ENCODE data around the gene ARPC2. TPM values are rescaled to one million over a fixed set of nuclear protein-coding genes. Genes with fewer than 3 reads are reported as not detected.

Gene ARPC2
- total and polyA plus RNA-seq, 10 of the 15 experiments (the other 5 are each of a cell fraction or from before 2014, with no cell fraction given) = 440 to 980 (median 709) TPM

DNA sequence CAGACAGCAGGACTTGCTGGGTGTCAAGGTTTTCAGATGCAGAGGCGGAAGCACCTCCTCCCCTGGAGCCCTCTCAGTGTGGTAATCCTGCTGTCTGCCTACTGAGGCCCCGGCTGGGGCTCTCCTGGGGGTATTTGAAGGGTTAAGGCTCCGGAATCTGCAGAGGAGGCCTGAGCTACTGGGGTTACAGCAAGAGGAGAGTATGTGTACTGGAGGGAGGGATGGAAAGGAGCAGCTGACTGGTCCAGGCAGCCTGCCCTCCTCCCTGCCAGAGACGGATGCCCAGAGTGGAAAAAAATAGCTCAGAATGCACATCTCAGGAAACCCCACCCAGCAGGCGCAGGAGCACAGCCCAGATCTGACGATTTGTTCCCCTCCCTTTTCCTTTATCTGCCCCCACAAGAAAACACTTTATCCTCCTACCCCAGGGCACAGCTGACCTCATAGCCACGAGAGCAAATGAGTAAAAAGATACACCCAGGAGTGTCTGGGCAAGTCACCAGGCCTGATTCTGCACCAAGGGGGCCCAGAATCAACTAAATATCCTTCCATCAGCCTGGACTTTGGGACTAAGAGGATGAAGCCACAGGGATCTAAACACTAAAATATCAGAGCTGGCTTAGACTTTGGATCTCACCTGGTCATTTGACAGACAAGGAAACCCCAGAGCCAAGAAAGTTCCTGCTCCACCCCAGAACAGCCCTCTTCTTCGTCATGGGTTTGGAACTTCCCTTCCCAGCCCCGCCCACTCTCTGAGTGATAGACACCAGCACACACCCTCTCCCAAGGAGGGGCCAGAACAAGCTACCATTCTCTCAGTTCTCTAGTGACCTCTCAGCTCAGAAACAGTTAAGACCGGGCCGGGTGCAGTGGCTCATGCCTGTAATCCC, 69.8 kb downstream of the ARPC2 start (continued):
- TF ChIP-seq, protein P1, sequence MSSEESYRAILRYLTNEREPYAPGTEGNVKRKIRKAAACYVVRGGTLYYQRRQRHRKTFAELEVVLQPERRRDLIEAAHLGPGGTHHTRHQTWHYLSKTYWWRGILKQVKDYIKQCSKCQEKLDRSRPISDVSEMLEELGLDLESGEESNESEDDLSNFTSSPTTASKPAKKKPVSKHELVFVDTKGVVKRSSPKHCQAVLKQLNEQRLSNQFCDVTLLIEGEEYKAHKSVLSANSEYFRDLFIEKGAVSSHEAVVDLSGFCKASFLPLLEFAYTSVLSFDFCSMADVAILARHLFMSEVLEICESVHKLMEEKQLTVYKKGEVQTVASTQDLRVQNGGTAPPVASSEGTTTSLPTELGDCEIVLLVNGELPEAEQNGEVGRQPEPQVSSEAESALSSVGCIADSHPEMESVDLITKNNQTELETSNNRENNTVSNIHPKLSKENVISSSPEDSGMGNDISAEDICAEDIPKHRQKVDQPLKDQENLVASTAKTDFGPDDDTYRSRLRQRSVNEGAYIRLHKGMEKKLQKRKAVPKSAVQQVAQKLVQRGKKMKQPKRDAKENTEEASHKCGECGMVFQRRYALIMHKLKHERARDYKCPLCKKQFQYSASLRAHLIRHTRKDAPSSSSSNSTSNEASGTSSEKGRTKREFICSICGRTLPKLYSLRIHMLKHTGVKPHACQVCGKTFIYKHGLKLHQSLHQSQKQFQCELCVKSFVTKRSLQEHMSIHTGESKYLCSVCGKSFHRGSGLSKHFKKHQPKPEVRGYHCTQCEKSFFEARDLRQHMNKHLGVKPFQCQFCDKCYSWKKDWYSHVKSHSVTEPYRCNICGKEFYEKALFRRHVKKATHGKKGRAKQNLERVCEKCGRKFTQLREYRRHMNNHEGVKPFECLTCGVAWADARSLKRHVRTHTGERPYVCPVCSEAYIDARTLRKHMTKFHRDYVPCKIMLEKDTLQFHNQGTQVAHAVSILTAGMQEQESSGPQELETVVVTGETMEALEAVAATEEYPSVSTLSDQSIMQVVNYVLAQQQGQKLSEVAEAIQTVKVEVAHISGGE (CRISPR knock-in tag; IDR thresholded peaks at IDR 0.05) = no peak
- TF ChIP-seq NBN (IDR thresholded peaks at IDR 0.05) (0 out of 2 replicates have a peak, but pooled peaks have one; percentile 55), LARP7 (IDR thresholded peaks at IDR 0.05) (no peak), JUND (IDR thresholded peaks at IDR 0.05; ENCODE audit: low read depth, low read length) (peak; percentile 24; the same call in 1 of the 2 replicates), POU2F2 (IDR thresholded peaks at IDR 0.05; ENCODE audit: borderline replicate concordance, low read depth, low read length) (no peak), WRNIP1 (IDR thresholded peaks at IDR 0.05; ENCODE audit: borderline replicate concordance, low read depth, low read length) (no peak), BRCA1 (IDR thresholded peaks at IDR 0.05; ENCODE audit: low read depth, low read length) (no peak), TBL1XR1 (IDR thresholded peaks at IDR 0.05; ENCODE audit: low read depth, low read length) (no peak), SREBF2 (IDR thresholded peaks at IDR 0.05; ENCODE audit: low read length) (no peak), RBBP5 (conservative IDR thresholded peaks at IDR 0.05) (no peak), RAD51 (IDR thresholded peaks at IDR 0.05) (peak; percentile 44; the same call in 1 of the 2 replicates), POLR2AphosphoS5 (IDR thresholded peaks at IDR 0.05; ENCODE audit: low read length) (peak; percentile 47), NR2C1 (IDR thresholded peaks at IDR 0.05) (no peak)
- TF ChIP-seq, protein P2, sequence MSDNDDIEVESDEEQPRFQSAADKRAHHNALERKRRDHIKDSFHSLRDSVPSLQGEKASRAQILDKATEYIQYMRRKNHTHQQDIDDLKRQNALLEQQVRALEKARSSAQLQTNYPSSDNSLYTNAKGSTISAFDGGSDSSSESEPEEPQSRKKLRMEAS (IDR thresholded peaks at IDR 0.05; ENCODE audit: low read depth, low read length) = no peak
- TF ChIP-seq, protein P3, sequence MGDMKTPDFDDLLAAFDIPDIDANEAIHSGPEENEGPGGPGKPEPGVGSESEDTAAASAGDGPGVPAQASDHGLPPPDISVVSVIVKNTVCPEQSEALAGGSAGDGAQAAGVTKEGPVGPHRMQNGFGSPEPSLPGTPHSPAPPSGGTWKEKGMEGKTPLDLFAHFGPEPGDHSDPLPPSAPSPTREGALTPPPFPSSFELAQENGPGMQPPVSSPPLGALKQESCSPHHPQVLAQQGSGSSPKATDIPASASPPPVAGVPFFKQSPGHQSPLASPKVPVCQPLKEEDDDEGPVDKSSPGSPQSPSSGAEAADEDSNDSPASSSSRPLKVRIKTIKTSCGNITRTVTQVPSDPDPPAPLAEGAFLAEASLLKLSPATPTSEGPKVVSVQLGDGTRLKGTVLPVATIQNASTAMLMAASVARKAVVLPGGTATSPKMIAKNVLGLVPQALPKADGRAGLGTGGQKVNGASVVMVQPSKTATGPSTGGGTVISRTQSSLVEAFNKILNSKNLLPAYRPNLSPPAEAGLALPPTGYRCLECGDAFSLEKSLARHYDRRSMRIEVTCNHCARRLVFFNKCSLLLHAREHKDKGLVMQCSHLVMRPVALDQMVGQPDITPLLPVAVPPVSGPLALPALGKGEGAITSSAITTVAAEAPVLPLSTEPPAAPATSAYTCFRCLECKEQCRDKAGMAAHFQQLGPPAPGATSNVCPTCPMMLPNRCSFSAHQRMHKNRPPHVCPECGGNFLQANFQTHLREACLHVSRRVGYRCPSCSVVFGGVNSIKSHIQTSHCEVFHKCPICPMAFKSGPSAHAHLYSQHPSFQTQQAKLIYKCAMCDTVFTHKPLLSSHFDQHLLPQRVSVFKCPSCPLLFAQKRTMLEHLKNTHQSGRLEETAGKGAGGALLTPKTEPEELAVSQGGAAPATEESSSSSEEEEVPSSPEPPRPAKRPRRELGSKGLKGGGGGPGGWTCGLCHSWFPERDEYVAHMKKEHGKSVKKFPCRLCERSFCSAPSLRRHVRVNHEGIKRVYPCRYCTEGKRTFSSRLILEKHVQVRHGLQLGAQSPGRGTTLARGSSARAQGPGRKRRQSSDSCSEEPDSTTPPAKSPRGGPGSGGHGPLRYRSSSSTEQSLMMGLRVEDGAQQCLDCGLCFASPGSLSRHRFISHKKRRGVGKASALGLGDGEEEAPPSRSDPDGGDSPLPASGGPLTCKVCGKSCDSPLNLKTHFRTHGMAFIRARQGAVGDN (IDR thresholded peaks at IDR 0.05) = no peak
- TF ChIP-seq, protein P4, sequence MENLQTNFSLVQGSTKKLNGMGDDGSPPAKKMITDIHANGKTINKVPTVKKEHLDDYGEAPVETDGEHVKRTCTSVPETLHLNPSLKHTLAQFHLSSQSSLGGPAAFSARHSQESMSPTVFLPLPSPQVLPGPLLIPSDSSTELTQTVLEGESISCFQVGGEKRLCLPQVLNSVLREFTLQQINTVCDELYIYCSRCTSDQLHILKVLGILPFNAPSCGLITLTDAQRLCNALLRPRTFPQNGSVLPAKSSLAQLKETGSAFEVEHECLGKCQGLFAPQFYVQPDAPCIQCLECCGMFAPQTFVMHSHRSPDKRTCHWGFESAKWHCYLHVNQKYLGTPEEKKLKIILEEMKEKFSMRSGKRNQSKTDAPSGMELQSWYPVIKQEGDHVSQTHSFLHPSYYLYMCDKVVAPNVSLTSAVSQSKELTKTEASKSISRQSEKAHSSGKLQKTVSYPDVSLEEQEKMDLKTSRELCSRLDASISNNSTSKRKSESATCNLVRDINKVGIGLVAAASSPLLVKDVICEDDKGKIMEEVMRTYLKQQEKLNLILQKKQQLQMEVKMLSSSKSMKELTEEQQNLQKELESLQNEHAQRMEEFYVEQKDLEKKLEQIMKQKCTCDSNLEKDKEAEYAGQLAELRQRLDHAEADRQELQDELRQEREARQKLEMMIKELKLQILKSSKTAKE (IDR thresholded peaks at IDR 0.05; ENCODE audit: low read depth, poor library complexity, severe bottlenecking) = peak; percentile 50
- TF ChIP-seq, protein P5, sequence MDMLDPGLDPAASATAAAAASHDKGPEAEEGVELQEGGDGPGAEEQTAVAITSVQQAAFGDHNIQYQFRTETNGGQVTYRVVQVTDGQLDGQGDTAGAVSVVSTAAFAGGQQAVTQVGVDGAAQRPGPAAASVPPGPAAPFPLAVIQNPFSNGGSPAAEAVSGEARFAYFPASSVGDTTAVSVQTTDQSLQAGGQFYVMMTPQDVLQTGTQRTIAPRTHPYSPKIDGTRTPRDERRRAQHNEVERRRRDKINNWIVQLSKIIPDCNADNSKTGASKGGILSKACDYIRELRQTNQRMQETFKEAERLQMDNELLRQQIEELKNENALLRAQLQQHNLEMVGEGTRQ (IDR thresholded peaks at IDR 0.05; ENCODE audit: borderline replicate concordance, low read depth, low read length) = no peak
- TF ChIP-seq, protein P6, sequence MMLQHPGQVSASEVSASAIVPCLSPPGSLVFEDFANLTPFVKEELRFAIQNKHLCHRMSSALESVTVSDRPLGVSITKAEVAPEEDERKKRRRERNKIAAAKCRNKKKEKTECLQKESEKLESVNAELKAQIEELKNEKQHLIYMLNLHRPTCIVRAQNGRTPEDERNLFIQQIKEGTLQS (IDR thresholded peaks at IDR 0.05; ENCODE audit: borderline replicate concordance, extremely low read depth, low read depth, low read length) = no peak

Data from GM12878 (cell line).